Liver (tissue), 2 donors: ENCODE measurements around the gene C8G.

ENCODE experiments used
- HNF4G ChIP-seq: IDR thresholded peaks from 2 replicates; pipeline ENCODE4 v1.6.1; 2016; ENCODE audit warnings: antibody characterized with exemption
- TF ChIP-seq, protein P1 (sequence below): IDR thresholded peaks from 2 replicates; pipeline ENCODE4 v1.6.1; 2016; ENCODE audit warnings: antibody characterized with exemption
- donor health status: healthy.

DNA sequence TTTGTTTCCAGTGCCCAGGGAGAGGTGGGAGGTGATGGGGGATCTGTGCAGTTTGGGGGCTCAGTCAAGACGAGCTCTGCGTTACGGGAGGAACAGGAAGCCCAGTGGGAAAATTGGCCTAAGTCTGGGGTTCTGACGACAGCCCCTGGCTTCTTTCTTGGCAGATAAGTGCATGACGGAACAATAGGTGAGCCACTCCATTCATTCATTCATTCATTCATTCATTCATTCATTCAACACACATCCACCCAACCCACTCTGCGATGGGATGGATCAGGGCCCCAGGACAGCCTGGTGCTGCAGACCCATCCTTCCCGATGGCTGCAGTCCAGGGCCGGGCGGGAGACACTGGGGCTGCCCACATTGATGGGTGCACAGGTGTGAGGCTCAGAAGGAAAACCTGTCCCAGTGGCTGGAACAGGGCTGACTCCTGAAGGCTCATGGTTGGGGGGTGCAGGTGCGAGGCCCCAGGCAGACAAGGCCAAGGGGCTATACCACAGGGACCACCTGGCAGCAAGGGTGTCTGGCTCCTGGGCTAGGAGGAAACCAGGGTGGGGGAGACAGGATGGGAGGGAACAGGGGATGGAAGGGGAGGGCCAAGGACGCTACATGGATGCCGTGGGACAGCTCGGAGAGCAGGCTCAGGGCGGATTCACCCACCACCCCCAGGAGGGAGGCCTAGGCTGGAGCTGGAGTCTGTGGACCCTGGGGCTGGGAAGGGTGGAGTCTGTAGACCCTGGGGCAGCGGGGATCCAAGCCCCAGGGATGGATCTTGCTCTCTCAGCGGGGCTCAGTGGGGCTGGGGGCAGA, 35.8 kb downstream of the C8G start:
- no peak for TF ChIP-seq HNF4G
- TF ChIP-seq, protein P1, sequence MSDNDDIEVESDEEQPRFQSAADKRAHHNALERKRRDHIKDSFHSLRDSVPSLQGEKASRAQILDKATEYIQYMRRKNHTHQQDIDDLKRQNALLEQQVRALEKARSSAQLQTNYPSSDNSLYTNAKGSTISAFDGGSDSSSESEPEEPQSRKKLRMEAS: no peak
